GM15510 (cell line): ENCODE results near the gene AUP1.

Source experiments
- POLR2A ChIP-seq: IDR thresholded peaks from 3 replicates; pipeline ENCODE4 v1.6.1; 2011; ENCODE audit warnings: borderline replicate concordance; ENCODE audit not compliant: insufficient read length; ENCODE audit errors: extremely low read depth

The AUP1 gene

GRCh38 chr2:74502720-74503505, 26.6 kb downstream of the AUP1 start:
- peak; percentile 68 for TF ChIP-seq POLR2A

GRCh38 chr2:74502147-74502719, 27.3 kb downstream of the AUP1 start:
- TF ChIP-seq POLR2A, result no peak

- TF ChIP-seq POLR2A, result no peak
Observed at GRCh38 chr2:74501335-74502071, 28.0 kb downstream of the AUP1 start.

GRCh38 chr2:74500578-74500946, 28.9 kb downstream of the AUP1 start:
- no peak for TF ChIP-seq POLR2A

- TF ChIP-seq POLR2A, result no peak
Observed at GRCh38 chr2:74499940-74500577, 29.4 kb downstream of the AUP1 start.

- TF ChIP-seq POLR2A, result no peak
Observed at GRCh38 chr2:74499267-74499939, 30.1 kb downstream of the AUP1 start, which contains the start of gene LBX2. LBX2 (minus strand) TSS chr2:74499603; CDS start chr2:74499537, 66 bp downstream.

- no peak for TF ChIP-seq POLR2A
Observed at GRCh38 chr2:74498500-74499266, 30.8 kb downstream of the AUP1 start.

GRCh38 chr2:74497777-74498499, 31.6 kb downstream of the AUP1 start:
- TF ChIP-seq POLR2A, result no peak

- TF ChIP-seq POLR2A, result no peak
Observed at GRCh38 chr2:74496997-74497776, 32.3 kb downstream of the AUP1 start.

GRCh38 chr2:74495440-74495839, 34.1 kb downstream of the AUP1 start:
- no peak for TF ChIP-seq POLR2A

- TF ChIP-seq POLR2A, result no peak
Observed at GRCh38 chr2:74493546-74493945, 36.0 kb downstream of the AUP1 start.
